Thyroid gland (tissue), 4 donors: ENCODE data around the gene PIP4K2A. TPM values are rescaled to one million over a fixed set of nuclear protein-coding genes. Genes with fewer than 3 reads are reported as not detected.

Source experiments
- DNase-seq, 2 donors: peaks; one replicate each; pipeline ENCODE4 v3.0.0-alpha.2; 2019
- H3K27ac ChIP-seq, 3 donors: fragments of 200-600 bp; sonication (generic); 1 replicate in 2 of 3; 2 replicates in 1 of 3; pipeline ENCODE4 v1.5.1; 2016 to 2019; ENCODE audit warnings: mild to moderate bottlenecking in 1 of 3, moderate library complexity in 1 of 3
- H3K27me3 ChIP-seq: fragments of 200-600 bp; sonication (generic); one replicate; pipeline ENCODE4 v1.5.1; 2019
- H3K36me3 ChIP-seq, 2 donors: fragments of 200-600 bp; sonication (generic); one replicate each; pipeline ENCODE4 v1.5.1; 2016 to 2019
- H3K4me1 ChIP-seq, 2 donors: fragments of 200-600 bp; sonication (generic); one replicate each; pipeline ENCODE4 v1.5.1; 2017 to 2019
- H3K4me3 ChIP-seq, 3 donors: fragments of 200-600 bp; sonication (generic); replicated peaks in 1 of 3; 1 replicate in 2 of 3; 2 replicates in 1 of 3; pipeline ENCODE4 v1.5.1; 2016; ENCODE audit warnings: mild to moderate bottlenecking in 1 of 3
- H3K9me3 ChIP-seq: fragments of 200-600 bp; sonication (generic); one replicate; pipeline ENCODE4 v1.5.1; 2017
- POLR2A ChIP-seq, 2 donors: fragments of 450-650 bp; IDR thresholded peaks; one replicate each; pipeline ENCODE4 v1.6.1; 2017; ENCODE audit warnings: antibody characterized with exemption in 2 of 2, mild to moderate bottlenecking in 2 of 2, moderate library complexity in 1 of 2
- WGBS, 2 donors: methylation state at CpG; one replicate each; pipeline ENCODE4 v1.1.5; 2017; 5-methylcytosine and 5-hydroxymethylcytosine counted together
- intact Hi-C: fragments of 100-400 bp; cut with DNase I; formaldehyde crosslinking; loops from one replicate; pipeline ENCODE4 v1.15.1; 2023
- total RNA-seq, 4 donors: library from RNA; depleted of rRNA; stranded (reverse); fragments of >200 nt; gene quantifications; one replicate each; pipeline ENCODE4 v1.2.3, GENCODE V29; 2016
- TF ChIP-seq, protein P1 (sequence below), 6 experiments: fragments of 200-600 bp in 3 of 6; fragments of 450-650 bp in 3 of 6; sonication (generic) in 3 of 6; IDR thresholded peaks; one replicate each; pipeline ENCODE4 v1.5.1; 2016 to 2019; ENCODE audit warnings: antibody characterized with exemption in 6 of 6, mild to moderate bottlenecking in 2 of 6, inconsistent platforms in 1 of 6, moderate library complexity in 1 of 6

The PIP4K2A gene
- total RNA-seq, 4 donors from 2014 or later: 16.5 to 23.2 (median 19.3) TPM

DNA sequence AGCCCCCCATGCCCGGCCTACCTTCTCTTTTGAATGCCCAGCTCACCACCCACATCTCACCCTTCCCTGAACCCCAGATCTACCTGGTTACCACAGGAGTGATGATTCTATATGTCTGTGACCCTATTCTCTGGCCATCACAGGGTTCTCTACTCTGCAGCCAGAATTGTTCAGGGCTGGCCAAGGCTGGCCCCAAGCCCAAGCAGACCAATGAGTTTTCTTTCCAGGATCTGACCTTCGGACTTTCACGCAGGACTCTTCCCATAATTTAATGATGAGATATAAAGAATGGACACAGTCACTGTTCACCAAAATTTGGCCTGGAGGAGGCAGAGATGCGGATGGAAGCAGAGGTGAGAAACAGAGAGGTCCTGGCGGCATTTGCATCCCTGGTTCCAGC, 72.6 kb downstream of the PIP4K2A start:
- intact Hi-C loops: no loop called here
- Histone ChIP-seq H3K36me3 (no peaks in the 10 kb centered on the region), H3K27ac (no peak overlapping the region), H3K9me3 (no peaks in the 10 kb centered on the region), H3K4me3 (no peak overlapping the region), H3K27me3 (no peaks in the 10 kb centered on the region), H3K4me1 (no peaks in the 10 kb centered on the region)
- TF ChIP-seq, protein P1, sequence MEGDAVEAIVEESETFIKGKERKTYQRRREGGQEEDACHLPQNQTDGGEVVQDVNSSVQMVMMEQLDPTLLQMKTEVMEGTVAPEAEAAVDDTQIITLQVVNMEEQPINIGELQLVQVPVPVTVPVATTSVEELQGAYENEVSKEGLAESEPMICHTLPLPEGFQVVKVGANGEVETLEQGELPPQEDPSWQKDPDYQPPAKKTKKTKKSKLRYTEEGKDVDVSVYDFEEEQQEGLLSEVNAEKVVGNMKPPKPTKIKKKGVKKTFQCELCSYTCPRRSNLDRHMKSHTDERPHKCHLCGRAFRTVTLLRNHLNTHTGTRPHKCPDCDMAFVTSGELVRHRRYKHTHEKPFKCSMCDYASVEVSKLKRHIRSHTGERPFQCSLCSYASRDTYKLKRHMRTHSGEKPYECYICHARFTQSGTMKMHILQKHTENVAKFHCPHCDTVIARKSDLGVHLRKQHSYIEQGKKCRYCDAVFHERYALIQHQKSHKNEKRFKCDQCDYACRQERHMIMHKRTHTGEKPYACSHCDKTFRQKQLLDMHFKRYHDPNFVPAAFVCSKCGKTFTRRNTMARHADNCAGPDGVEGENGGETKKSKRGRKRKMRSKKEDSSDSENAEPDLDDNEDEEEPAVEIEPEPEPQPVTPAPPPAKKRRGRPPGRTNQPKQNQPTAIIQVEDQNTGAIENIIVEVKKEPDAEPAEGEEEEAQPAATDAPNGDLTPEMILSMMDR (IDR thresholded peaks at IDR 0.05): no peak
- TF ChIP-seq POLR2A (IDR thresholded peaks at IDR 0.05): no peak
- 90 to 97% methylated on average over 5 of the region's 5 CpGs for WGBS, 2 donors
- no peak for DNase-seq

DNA sequence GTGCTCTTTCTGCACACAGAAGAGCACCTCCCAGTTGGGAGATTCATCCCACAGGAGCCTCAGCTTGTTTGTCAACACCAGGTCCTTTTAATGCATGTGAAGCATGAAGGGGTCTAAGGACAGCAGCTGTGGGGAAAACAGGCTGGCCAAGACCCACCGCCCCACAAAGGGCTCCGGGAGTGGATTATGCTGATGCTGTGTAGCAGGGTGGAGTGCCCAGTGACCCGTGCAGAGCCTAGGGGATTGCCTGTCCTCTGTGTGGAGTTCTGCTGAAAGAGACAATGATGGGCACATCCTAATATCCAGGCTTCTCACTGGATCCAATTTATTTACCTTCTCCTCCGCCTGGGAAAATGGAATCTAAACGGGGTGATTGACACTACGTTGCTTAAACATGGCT, 74.0 kb downstream of the PIP4K2A start:
- WGBS, 2 donors: 80 to 84% methylated on average over 6 of the region's 6 CpGs
- no peaks in the 10 kb centered on the region for H3K27me3 ChIP-seq

DNA sequence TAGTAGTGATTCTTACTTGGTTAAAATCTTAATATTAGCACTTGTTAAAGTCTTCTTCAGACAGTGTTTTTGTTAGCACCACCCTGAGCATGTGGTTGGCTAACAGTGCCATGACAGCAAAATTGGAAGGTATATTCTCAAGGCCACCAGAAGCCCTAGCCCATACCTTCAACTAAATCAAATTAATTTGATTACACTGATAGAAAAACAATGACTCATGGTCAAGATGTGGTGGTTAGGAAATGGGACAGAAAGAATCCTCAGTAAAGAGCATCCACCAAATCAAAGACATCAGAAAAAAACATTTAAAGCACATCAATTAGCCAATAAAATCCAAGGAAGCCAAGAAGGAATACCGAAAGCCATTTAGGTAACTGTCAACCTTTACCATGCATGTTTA, 75.5 kb downstream of the PIP4K2A start:
- Histone ChIP-seq H3K4me1 (no peaks in the 10 kb centered on the region), H3K9me3 (no peaks in the 10 kb centered on the region), H3K36me3 (no peaks in the 10 kb centered on the region), H3K27ac (no peak overlapping the region), H3K27me3 (no peaks in the 10 kb centered on the region), H3K4me3 (no peak overlapping the region)
- no peak for DNase-seq
- intact Hi-C loops: no loop called here
- WGBS, 2 donors: 98% methylated on average over 1 of the region's 1 CpG
- TF ChIP-seq, protein P1 (IDR thresholded peaks at IDR 0.05): no peak

More for the DNA sequence above, 74.0 kb downstream of the PIP4K2A start:
- Histone ChIP-seq H3K4me3 (no peak overlapping the region), H3K27ac (no peak overlapping the region), H3K36me3 (no peaks in the 10 kb centered on the region), H3K9me3 (no peaks in the 10 kb centered on the region), H3K4me1 (no peaks in the 10 kb centered on the region)
- DNase-seq: no peak
- no peak for TF ChIP-seq POLR2A (IDR thresholded peaks at IDR 0.05)
- TF ChIP-seq, protein P1 (IDR thresholded peaks at IDR 0.05): no peak
- intact Hi-C loops: no loop called here

DNA sequence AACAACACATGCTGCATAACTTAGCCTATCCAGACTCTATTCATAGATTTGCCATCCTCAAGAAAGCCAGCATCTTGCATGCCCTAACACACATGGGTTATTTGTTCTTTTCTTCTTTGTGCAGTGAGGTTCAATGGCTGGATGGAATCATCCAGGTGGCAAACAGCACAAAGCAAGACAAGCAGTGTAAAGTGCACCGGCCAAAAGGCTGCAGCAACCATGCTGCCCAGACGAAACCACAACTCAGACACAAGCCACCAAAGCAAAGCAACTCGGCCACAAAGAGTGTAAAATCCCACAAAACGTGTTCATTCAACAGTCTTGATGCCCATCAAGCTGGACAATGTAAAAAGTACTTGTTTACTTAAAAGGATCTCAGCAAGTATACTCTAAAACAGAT, 76.9 kb downstream of the PIP4K2A start:
- Histone ChIP-seq H3K9me3 (no peaks in the 10 kb centered on the region), H3K36me3 (no peaks in the 10 kb centered on the region), H3K4me3 (no peak overlapping the region), H3K27ac (no peak overlapping the region), H3K27me3 (no peaks in the 10 kb centered on the region), H3K4me1 (peaks cover 0 to 7% of the 10 kb centered on the region in 2 donors)
- WGBS, 2 donors: 96% methylated on average over 4 of the region's 4 CpGs
- DNase-seq: no peak
- TF ChIP-seq, protein P1 (IDR thresholded peaks at IDR 0.05): no peak
- intact Hi-C loops: no loop called here

DNA sequence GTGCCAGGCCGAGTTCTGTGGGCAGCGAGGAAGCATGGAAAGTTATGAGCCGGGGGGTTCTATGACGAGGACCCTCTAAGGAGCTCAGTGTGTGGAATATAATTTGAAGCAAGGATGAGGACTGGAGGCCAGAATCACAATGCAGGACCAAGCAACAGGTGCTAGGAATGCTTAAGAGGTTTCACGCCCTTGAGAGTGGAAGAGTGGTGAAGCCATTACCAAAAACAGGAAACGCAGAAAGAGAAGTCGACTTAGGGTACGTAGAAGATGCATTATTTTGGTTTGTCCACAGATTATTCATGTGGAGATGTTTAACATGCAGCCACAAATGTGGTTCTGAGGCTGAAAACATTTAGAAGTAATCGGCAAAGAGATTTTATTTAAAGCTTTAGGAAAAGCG, 78.7 kb downstream of the PIP4K2A start:
- no peaks in the 10 kb centered on the region for H3K27me3 ChIP-seq
- H3K27ac ChIP-seq: no peak overlapping the region
- no peak overlapping the region for H3K4me3 ChIP-seq
- H3K36me3 ChIP-seq: no peaks in the 10 kb centered on the region
- H3K9me3 ChIP-seq: no peaks in the 10 kb centered on the region
- intact Hi-C loops: no loop called here
- TF ChIP-seq POLR2A (IDR thresholded peaks at IDR 0.05): no peak
- TF ChIP-seq, protein P1 (IDR thresholded peaks at IDR 0.05): no peak
- peaks cover 0 to 10% of the 10 kb centered on the region in 2 donors for H3K4me1 ChIP-seq
- 92 to 93% methylated on average over 10 of the region's 10 CpGs for WGBS, 2 donors
- DNase-seq: no peak
